Astrocyte (in vitro differentiated cells and primary cell): Measurements from ENCODE around the gene SGCB. TPM values are rescaled to one million over a fixed set of nuclear protein-coding genes. Genes with fewer than 3 reads are reported as not detected.
A peak's percentile ranks its signal among the peaks of the same experiment; 100 is the strongest.

Experiments used
- DNase-seq: peaks from one replicate; pipeline ENCODE4 v3.0.0-alpha.2; 2010; ENCODE audit warnings: low read depth
- FAIRE-seq: peaks from 2 replicates; lab custom pipeline; 2011; peaks lifted over from hg19 to GRCh38; lab: Jason Lieb, UNC
- H2AFZ ChIP-seq: 2 replicates; pipeline ENCODE4 v1.6.0; 2012; ENCODE audit warnings: low read depth, low read length, inconsistent platforms
- H3K27ac ChIP-seq: 2 replicates; pipeline ENCODE4 v1.5.1; 2011; ENCODE audit warnings: low read depth, low read length, inconsistent platforms
- H3K27me3 ChIP-seq: 2 replicates; pipeline ENCODE4 v1.6.0; 2011; ENCODE audit warnings: low read length, inconsistent platforms; ENCODE audit not compliant: insufficient read depth
- H3K36me3 ChIP-seq: 2 replicates; pipeline ENCODE4 v1.5.1; 2011; ENCODE audit warnings: low read length, inconsistent platforms; ENCODE audit not compliant: insufficient read depth
- H3K4me1 ChIP-seq: 2 replicates; pipeline ENCODE4 v1.5.1; 2011; ENCODE audit warnings: low read length, inconsistent platforms; ENCODE audit not compliant: insufficient read depth
- H3K4me2 ChIP-seq: 2 replicates; pipeline ENCODE4 v1.6.0; 2012; ENCODE audit warnings: low read length, inconsistent platforms
- H3K4me3 ChIP-seq: 2 replicates; pipeline ENCODE4 v1.5.1; 2011; ENCODE audit warnings: low read depth, mild to moderate bottlenecking, low read length, inconsistent platforms; ENCODE audit not compliant: insufficient read depth
- H3K79me2 ChIP-seq: 2 replicates; pipeline ENCODE4 v1.6.0; 2012; ENCODE audit warnings: mild to moderate bottlenecking, low read length, inconsistent platforms; ENCODE audit not compliant: insufficient read depth
- H3K9ac ChIP-seq: 2 replicates; pipeline ENCODE4 v1.6.0; 2012; ENCODE audit warnings: mild to moderate bottlenecking, low read length, inconsistent platforms
- H3K9me3 ChIP-seq: 2 replicates; pipeline ENCODE4 v1.5.1; 2012; ENCODE audit warnings: low read depth, mild to moderate bottlenecking, low read length, inconsistent platforms; ENCODE audit not compliant: insufficient read depth
- H4K20me1 ChIP-seq: 2 replicates; pipeline ENCODE4 v1.6.0; 2012; ENCODE audit warnings: low read length, inconsistent platforms; ENCODE audit not compliant: insufficient read depth
- H3K27ac Mint-ChIP-seq: one replicate; pipeline ENCODE4 v1.8.0; 2021; ENCODE audit warnings: mild to moderate bottlenecking, mixed read lengths; ENCODE audit not compliant: unreplicated experiment
- H3K27me3 Mint-ChIP-seq: one replicate; pipeline ENCODE4 v1.8.0; 2021; ENCODE audit warnings: low read depth, mixed read lengths; ENCODE audit not compliant: unreplicated experiment
- H3K36me3 Mint-ChIP-seq: one replicate; pipeline ENCODE4 v1.8.0; 2021; ENCODE audit warnings: low read depth, mixed read lengths; ENCODE audit not compliant: unreplicated experiment
- H3K4me1 Mint-ChIP-seq: one replicate; pipeline ENCODE4 v1.8.0; 2021; ENCODE audit warnings: low read depth, mixed read lengths; ENCODE audit not compliant: unreplicated experiment
- H3K4me3 Mint-ChIP-seq: one replicate; pipeline ENCODE4 v1.8.0; 2021; ENCODE audit warnings: mild to moderate bottlenecking, moderate library complexity, mixed read lengths; ENCODE audit not compliant: unreplicated experiment
- H3K9me3 Mint-ChIP-seq: one replicate; pipeline ENCODE4 v1.8.0; 2021; ENCODE audit warnings: mild to moderate bottlenecking, mixed read lengths; ENCODE audit not compliant: unreplicated experiment
- EZH2 ChIP-seq: IDR thresholded peaks from 2 replicates; pipeline ENCODE4 v1.6.1; 2012; ENCODE audit warnings: mild to moderate bottlenecking, low read length, inconsistent platforms; ENCODE audit not compliant: insufficient read depth
- total RNA-seq: library from RNA; stranded (reverse); gene quantifications from 2 replicates; pipeline ENCODE4 v1.2.1, GENCODE V29; 2021
- TF ChIP-seq, protein P1 (sequence below): IDR thresholded peaks from 2 replicates; pipeline ENCODE4 v1.5.1; 2011; ENCODE audit warnings: low read depth, mild to moderate bottlenecking, inconsistent platforms, low read length, moderate library complexity; ENCODE audit not compliant: insufficient read depth

The SGCB gene
- total RNA-seq, 1 donor from 2014 or later = 75.6 TPM

DNA sequence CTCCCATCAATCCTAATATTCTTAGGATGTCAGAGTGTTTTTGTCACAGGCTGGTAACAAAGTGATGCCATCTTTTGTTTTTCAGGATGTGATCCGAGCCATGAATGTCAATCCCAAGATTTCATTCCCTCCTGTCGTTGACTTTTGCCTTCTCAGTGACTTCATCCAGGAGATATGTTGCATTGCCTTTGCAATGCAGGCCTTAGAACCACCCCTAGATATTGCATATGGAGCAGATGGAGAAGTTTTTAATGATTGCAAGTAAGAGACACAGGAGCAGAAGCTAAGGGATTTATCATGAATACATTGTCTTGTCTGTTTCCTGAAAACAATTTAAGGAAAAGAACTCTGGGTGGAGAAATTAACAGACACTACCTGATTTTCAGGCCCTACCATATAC lies 41.6 kb upstream of the SGCB start:
- no peaks in the 10 kb centered on the region for H3K36me3 ChIP-seq
- peaks cover 3% of the 10 kb centered on the region for H3K9me3 Mint-ChIP-seq

DNA sequence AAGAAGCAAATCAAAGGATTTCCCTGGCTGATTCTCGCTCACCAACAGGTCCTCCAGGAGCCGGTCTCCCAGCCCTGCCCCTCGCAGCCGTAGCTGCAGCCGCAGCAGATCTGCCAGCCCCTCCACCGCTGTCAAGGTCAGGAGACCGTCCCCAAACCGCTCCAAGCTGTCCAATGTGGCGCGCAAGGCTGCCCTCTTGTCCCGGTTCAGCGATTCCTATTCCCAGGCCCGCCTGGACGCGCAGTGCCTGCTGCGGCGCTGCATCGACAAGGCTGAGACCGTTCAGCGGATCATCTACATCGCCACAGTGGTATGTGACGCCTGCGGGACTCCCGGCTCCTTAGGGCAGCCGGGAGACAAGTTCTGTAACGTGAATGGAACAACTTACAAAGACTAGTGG lies 38.6 kb upstream of the SGCB start:
- Mint-ChIP-seq H3K27ac (no peak overlapping the region), H3K27me3 (peaks cover 20% of the 10 kb centered on the region), H3K4me3 (no peak overlapping the region), H3K9me3 (peaks cover 3% of the 10 kb centered on the region), H3K4me1 (no peaks in the 10 kb centered on the region), H3K36me3 (peaks cover 26% of the 10 kb centered on the region)
- FAIRE-seq (no peak), DNase-seq (no peak)
- Histone ChIP-seq H3K79me2 (no peaks in the 10 kb centered on the region), H3K27ac (no peak overlapping the region), H3K9me3 (no peaks in the 10 kb centered on the region), H2AFZ (no peak overlapping the region), H3K4me2 (peak overlapping the region; percentile 73), H3K4me3 (no peak overlapping the region), H3K9ac (no peak overlapping the region), H3K27me3 (no peaks in the 10 kb centered on the region), H3K36me3 (no peaks in the 10 kb centered on the region), H4K20me1 (no peaks in the 10 kb centered on the region), H3K4me1 (no peaks in the 10 kb centered on the region)
- TF ChIP-seq, protein P1, sequence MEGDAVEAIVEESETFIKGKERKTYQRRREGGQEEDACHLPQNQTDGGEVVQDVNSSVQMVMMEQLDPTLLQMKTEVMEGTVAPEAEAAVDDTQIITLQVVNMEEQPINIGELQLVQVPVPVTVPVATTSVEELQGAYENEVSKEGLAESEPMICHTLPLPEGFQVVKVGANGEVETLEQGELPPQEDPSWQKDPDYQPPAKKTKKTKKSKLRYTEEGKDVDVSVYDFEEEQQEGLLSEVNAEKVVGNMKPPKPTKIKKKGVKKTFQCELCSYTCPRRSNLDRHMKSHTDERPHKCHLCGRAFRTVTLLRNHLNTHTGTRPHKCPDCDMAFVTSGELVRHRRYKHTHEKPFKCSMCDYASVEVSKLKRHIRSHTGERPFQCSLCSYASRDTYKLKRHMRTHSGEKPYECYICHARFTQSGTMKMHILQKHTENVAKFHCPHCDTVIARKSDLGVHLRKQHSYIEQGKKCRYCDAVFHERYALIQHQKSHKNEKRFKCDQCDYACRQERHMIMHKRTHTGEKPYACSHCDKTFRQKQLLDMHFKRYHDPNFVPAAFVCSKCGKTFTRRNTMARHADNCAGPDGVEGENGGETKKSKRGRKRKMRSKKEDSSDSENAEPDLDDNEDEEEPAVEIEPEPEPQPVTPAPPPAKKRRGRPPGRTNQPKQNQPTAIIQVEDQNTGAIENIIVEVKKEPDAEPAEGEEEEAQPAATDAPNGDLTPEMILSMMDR = no peak
- TF ChIP-seq EZH2 = no peak

More for the DNA sequence above, 41.6 kb upstream of the SGCB start:
- no peaks in the 10 kb centered on the region for H3K4me1 Mint-ChIP-seq
- Histone ChIP-seq H3K4me1 (no peaks in the 10 kb centered on the region), H3K9ac (no peak overlapping the region), H3K27me3 (no peaks in the 10 kb centered on the region), H2AFZ (no peak overlapping the region), H3K4me3 (no peak overlapping the region), H3K79me2 (no peaks in the 10 kb centered on the region), H3K4me2 (no peak overlapping the region), H3K9me3 (no peaks in the 10 kb centered on the region), H3K27ac (no peak overlapping the region), H4K20me1 (no peaks in the 10 kb centered on the region)
- peaks cover 13% of the 10 kb centered on the region for H3K27me3 Mint-ChIP-seq
- no peak overlapping the region for H3K4me3 Mint-ChIP-seq
- no peak overlapping the region for H3K27ac Mint-ChIP-seq
- FAIRE-seq (no peak), DNase-seq (no peak)
- TF ChIP-seq, protein P1 = no peak
- TF ChIP-seq EZH2 = no peak
- peaks cover 23% of the 10 kb centered on the region for H3K36me3 Mint-ChIP-seq

- Histone ChIP-seq H3K9ac (no peak overlapping the region), H3K4me3 (no peak overlapping the region), H3K27me3 (peaks cover 3% of the 10 kb centered on the region), H3K4me2 (no peak overlapping the region), H3K79me2 (no peaks in the 10 kb centered on the region), H4K20me1 (no peaks in the 10 kb centered on the region), H3K27ac (no peak overlapping the region), H3K36me3 (no peaks in the 10 kb centered on the region), H2AFZ (no peak overlapping the region), H3K9me3 (no peaks in the 10 kb centered on the region), H3K4me1 (no peaks in the 10 kb centered on the region)
- no peak overlapping the region for H3K27ac Mint-ChIP-seq
- DNase-seq (no peak), FAIRE-seq (no peak)
- H3K4me3 Mint-ChIP-seq = no peak overlapping the region
- H3K36me3 Mint-ChIP-seq = peaks cover 18% of the 10 kb centered on the region
- H3K9me3 Mint-ChIP-seq = no peaks in the 10 kb centered on the region
- no peaks in the 10 kb centered on the region for H3K4me1 Mint-ChIP-seq
- peaks cover 21% of the 10 kb centered on the region for H3K27me3 Mint-ChIP-seq
- TF ChIP-seq, protein P1 = no peak
- no peak for TF ChIP-seq EZH2
These were observed 33.9 kb upstream of the SGCB start for GRCh38 chr4:52071791-52072546.
